ENCODE measurements around the gene KRT76.
"Not testable (repeated sequence)": the region's sequence is repeated elsewhere in the genome, so short reads cannot be mapped to it uniquely, and the experiment has no call there.

The KRT76 gene

DNA sequence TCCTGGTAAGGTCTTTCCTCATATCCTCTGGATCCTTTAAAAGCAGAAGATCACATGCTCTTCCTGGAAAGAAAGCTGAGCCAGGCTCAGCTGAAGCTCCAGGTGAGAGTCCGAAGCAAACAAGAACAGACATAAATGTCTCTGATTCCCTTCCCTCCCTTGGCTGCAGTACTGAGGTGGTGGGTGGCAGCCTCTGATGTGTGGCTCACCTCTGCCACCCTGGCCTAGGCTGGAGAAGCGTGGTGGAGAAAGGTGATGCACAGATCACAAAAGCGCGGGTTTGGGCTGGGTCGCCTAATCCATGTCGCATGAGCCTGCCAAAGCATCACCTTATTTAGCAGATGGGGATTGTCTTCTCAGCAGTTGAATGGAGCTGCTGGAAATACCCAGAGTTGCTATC is 2.8 kb upstream of the KRT76 start:
- no peak for DNase-seq

GRCh38 chr12:52778833-52779232 is 1.7 kb upstream of the KRT76 start:
- no peak for DNase-seq

DNA sequence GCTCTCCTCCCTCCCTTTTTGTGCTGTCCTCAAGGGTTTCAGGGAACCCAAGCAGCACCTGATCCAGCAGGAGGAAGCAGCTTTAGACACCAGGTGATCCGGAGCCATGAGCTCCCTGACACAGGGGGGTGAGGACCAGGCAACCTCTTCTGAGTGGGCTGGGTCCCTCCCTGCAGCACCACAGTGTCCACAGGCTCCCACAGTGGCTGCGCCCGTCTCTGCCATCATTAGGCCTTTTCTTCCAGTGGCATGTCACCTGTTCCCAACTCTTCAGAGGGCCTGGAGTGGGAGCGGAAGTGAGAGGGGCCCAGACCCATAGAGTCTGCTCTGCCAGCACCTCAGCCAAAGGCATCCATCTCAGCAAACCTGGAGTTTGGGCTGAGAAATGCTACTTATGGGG is 421 bp upstream of the KRT76 start:
- DNase-seq, result no peak

DNA sequence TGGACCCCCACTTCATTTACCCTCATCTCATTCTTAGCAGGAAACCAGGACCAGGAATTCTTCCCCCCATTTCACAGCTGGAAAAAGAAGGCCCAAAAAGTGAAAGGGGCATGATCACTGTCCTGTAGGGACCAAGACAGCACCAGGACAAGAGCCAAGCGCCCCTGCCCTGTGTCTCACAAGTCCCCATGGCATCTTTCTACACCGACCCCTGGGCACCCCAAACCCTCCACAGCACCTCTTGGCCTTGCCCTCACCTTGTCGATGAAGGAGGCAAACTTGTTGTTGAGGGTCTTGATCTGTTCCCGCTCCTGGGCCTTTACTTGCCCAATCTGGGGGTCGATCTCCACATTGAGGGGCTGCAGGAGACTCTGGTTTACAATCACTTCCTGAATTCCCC is 710 bp downstream of the KRT76 start:
- DNase-seq, result no peak

DNA sequence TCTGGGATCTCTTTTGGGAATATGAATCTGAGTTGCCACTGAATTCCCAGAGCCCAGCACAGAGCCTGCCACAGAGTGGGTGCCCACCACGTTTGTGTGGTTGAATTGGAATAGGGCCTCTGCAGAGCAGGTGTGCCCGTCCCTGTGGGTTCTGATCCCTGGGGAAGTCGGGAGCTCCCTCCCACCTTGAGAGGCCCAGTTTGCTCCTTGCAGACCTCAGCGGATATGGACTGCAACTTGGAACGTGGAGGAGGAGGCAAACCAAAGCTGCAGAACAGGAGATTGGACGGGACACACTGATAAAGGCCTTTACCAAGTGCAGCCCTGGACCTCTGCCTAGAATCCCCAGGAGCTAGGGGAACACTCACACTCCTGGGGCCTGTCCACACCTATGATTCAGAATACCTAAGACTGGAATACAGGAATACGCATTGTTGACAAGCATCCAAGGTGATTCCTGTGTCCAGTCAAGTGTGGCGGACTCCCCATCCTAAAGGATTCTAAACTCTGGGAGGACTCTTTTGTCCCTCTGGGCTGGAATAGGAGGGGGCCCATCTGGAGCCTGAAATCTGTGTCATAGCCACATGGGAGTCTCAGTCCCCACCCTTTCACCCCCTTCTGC is 2.4 kb downstream of the KRT76 start:
- DNase-seq, result no peak

DNA sequence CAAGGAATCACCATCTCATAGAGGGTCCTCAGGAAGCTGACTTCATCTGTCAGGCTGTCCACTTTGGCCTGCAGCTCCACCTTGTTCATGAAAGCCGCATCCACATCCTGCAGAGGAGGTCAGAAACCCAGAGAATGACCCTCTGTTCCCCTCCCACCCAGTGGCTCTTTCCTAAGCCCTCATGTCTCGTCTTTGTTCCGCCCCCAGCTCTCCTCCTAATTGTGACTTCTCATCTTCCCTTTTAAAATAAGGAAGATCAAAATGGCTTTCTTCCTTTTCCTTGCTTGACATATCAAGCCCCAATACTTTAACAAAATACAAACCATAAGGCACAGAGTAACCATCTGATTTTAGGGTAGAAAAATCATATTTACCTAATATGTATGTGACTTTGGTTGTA is 4.4 kb downstream of the KRT76 start:
- no peak for DNase-seq

GRCh38 chr12:52772188-52772587 is 5.0 kb downstream of the KRT76 start:
- no peak for DNase-seq

GRCh38 chr12:52771505-52771904 is 5.6 kb downstream of the KRT76 start:
- DNase-seq, result no peak

DNA sequence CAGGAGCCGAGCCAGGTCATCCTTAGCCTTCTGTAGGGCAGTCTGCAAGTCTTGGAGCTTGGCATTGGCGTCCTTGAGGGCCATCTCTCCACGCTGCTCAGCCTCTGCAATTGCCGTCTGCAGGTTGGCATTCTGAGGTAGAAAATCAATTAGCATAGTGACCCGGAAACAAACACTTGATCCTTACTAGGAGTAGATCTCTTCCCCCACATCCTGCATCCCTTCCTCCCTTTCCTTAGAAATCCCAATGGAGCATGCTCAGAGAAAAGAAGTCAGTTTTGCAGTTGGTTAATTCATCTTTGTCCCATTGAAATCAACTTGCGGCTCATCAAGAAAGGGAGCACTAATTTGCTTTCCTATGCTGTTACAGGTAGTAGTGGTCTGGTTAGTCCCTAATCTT is 6.1 kb downstream of the KRT76 start:
- DNase-seq, result no peak

DNA sequence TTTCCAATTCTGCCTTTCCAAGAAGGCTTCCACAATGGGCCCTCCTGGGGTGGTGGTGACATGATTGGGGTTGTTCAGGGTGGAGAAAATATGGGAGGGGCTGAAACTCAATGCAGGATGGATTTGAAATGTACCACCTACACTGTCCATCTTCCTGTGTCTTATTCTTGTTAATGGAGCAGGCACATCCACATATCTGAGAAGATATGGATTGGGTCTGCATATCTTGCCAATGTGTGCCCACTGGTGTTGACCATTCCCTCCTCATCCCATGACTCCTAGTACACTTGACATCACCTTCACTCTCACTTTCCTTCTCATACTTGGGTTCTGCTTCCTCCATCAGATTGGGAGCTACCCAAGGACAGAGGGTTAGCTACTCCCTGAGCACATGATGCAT is 7.2 kb downstream of the KRT76 start:
- no peak for DNase-seq

- no peak for DNase-seq
These were observed 7.8 kb downstream of the KRT76 start for GRCh38 chr12:52769354-52769753.

DNA sequence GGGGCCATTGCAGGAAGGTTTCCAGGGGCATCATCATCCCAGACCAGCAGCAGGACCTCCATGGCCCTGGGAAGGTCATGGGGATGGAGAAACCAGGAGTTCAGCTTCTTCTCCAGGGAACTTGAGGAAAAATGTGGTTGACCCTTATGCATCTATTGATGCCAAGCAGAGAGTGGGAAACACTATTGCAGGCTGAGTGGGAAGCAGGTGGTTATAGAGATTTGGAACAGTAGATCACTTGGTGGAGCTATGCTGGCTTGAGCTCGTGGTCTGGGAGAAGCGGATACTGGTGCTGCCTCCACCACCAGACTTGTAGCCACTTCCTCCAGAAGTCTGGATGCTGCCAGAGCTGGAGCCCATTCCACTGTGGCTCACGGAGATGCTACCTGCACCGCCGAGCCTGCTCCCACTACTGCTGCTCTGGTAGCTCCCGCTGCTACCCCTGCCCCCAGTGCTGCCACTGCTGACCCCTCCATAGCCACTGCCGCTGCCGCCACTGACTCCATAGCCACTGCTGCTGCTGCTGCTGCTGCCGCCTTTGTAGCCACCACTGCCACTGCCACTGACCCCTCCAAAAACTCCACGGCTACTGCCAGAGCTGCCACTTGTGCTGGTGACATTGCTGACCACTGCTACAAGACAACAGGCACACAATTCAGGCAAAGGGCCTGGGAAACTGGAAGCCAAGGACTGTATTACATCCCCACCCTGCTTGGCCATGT is 8.5 kb downstream of the KRT76 start:
- no peak for DNase-seq

DNA sequence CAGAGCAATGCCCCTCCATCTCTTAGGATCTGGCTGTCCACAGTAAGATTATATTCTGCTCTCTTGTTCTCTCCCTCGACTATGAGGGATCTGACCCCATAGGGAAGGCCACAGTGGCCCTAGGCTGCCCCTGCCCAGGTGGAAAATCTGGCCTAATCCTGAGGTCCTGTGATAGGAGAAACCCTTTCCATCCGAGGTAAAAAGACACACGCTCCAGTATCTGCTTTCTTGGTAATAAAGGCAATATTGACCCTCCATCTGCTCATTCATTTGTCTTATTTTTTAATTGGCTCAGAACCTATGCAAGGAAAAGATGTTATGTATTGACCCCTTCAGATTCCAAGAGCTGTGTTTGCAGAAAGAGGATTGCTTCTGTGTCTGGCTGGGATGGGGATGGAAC is 9.7 kb downstream of the KRT76 start:
- DNase-seq, result no peak

- no peak for DNase-seq
These were observed 10.1 kb downstream of the KRT76 start for GRCh38 chr12:52767020-52767379.

DNA sequence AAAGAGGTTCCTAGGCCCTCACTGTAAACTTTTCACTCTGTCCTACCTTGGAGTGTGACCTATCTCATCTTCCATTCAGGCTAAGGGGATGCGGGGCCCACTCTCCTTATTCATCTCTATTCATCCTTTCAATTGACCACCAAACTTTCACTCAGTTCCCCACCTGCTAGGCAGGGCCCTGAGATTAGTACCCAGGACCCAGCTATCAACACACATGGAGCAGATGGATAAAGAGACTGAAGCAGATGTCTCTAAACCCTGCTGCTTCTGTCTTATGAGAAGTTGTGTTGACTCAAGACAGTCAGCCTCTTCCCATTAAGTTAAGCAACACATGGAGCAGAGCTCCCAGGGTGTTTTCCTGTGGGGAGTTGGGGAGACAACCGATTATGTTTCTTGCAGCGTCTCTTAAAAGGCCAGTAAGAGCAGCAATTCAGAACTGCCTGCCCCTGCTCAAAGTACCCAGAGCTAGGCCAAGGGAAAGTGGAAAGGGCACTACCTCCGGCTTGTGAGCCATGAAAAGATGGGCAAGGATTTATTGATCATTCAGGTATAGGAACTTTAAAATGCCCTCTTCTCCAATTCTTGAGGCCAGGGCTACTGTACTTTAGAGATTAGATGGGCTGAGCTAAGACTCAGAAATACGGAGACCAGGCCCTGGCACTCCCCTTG is 10.7 kb downstream of the KRT76 start:
- no peak for DNase-seq

DNA sequence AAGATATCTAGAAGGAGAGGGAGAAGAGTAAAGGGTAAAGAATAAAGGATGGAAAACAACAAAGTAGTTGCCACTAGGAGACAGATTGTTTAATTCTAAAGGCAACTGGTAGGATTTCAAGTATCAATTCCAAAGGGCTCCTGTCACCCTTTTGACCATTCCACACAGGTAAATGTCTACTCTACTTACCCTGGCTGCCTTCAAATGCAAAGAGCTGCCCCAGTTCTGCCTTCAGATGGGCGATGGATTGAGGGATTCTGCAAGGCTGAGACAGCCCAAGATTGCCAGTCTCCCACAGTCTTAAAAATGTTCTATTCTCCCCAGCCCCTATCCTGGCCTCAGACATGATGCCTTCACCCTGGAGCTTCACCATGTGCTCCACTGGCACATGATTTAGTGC is 11.4 kb downstream of the KRT76 start:
- DNase-seq, result no peak

- no peak for DNase-seq
These were observed 13.2 kb downstream of the KRT76 start for GRCh38 chr12:52763991-52764390.

DNA sequence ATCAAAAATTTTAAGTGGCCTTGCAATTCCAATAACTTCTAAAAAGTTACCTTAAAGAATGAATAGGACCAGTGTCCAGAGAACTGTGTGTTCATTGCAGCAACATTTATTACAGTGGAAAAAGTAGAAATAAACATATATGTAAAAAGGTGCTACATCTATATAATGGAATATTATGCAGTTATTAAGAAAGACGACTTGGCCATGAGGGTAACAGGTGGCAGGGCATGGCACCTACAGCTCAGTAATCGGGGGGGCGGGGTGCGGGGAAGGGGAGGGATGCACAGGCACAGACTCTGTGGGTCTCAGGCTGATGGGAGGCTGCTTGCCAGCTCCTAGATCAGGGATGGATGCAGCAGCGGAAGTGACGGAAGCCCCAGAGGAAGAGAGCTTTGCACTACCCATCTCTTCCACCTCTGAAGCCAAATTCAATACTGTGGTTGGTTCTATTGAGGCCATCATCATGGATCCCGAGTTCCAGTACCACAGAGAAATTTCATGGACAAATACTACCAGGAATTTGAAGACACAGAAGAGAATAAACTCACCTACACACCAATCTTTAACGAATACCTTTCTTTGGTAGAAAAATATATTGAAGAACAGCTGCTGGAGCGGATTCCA is 14.0 kb downstream of the KRT76 start:
- no peak for DNase-seq

DNA sequence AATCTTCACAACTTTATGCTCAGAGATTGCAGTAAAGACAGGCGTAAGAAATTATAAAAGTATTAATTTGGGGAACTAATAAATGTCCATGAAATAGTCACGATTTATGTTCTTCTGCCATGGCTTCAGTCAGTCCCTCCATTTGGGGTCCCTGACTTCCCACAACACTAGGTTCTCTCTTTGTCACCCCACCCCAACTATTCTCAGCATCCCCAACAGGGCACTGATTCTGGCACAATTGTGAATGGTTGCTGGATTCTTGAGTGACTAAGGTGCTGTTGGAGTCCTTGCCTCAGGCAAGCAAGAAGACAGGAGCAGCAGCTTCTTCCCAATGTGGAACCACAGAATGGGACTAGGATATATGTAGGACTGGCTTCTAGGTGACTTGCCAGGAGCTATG is 15.3 kb downstream of the KRT76 start:
- no peak for DNase-seq

DNA sequence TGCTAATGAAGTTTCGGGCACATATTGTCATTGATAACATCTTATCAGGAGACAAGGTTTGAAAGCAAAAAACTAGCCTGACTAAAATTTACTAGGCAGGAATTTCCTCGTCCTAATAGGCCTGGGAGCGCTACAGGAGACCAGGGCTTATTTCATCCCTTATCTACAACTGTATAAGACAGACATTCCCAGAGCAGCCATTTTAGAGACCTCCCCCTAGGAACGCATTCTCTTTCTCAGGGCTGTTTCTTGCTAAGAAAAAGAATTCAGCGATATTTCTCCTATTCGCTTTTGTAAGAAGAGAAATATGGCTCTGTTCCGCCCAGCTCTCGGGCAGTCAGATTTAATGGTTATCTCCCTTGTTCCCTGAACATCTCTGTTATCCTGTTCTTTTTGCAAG is 15.9 kb downstream of the KRT76 start:
- not testable (repeated sequence) for DNase-seq

GRCh38 chr12:52760623-52761022 is 16.5 kb downstream of the KRT76 start:
- DNase-seq, result no peak

- no peak for DNase-seq
These were observed 17.4 kb downstream of the KRT76 start for GRCh38 chr12:52759695-52760094.

DNA sequence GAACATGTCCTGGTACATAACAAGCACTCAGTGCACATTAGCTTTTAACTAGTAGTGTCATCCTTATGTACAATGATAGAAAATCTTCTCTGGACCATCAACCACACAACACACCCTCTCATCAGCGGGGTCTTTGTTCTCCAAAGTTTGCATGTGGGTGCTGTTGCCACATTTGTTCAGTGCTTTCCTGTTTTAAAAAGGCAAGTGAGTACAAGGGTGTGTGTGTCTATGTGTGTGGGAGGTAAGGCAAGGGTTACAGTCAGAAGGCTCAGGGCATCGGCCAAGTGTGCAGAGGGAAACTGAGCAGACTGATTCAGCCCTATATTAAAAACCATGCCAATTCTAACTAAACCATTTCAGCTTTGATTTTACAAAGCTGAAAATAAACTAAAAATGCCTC is 17.9 kb downstream of the KRT76 start:
- DNase-seq, result no peak
